SK-N-SH (cell line): ENCODE results near the gene SEC24B. TPM values are rescaled to one million over a fixed set of nuclear protein-coding genes. Genes with fewer than 3 reads are reported as not detected.

ENCODE experiments used
- CTCF ChIA-PET: fragments of 300-600, 350-600 bp; formaldehyde crosslinking; extraction: SDS; loops from one replicate; lab custom pipeline; 2021; lab: Yijun Ruan, JAX
- POLR2A ChIA-PET: fragments of 350-600 bp; sonication (Branson Sonifier 250); formaldehyde crosslinking; extraction: SDS; loops from one replicate; lab custom pipeline; 2020; ENCODE audit warnings: antibody characterized with exemption, inconsistent platforms; lab: Yijun Ruan, JAX
- DNase-seq: peaks from one replicate; pipeline ENCODE4 v3.0.0; 2012
- H2AFZ ChIP-seq: fragments of 200-600 bp; sonication (generic); 2 replicates; pipeline ENCODE4 v1.8.1; 2016; ENCODE audit warnings: antibody characterized with exemption, mild to moderate bottlenecking, low read depth
- H3F3A ChIP-seq: fragments of 200-600 bp; sonication (generic); replicated peaks from 2 replicates; pipeline ENCODE3; 2016; ENCODE audit warnings: antibody characterized with exemption, mild to moderate bottlenecking; ENCODE audit not compliant: insufficient read depth
- H3K27ac ChIP-seq, 2 experiments: fragments of 200-500 bp in 1 of 2; fragments of 200-600 bp in 1 of 2; sonication (Bioruptor generic) in 1 of 2; sonication (generic), shearing (Covaris generic) in 1 of 2; 2 replicates each; pipeline versions ENCODE4 v1.5.1 to v1.6.1; 2014 to 2016; ENCODE audit warnings: low read depth in 2 of 2, inconsistent platforms in 1 of 2, low read length in 1 of 2, mild to moderate bottlenecking in 1 of 2, mixed read lengths in 1 of 2
- H3K27me3 ChIP-seq: fragments of 200-600 bp; sonication (generic), shearing (Covaris generic); 2 replicates; pipeline ENCODE4 v1.6.1; 2016; ENCODE audit warnings: mixed run types; ENCODE audit not compliant: insufficient read depth
- H3K36me3 ChIP-seq, 2 experiments: fragments of 200-500 bp in 1 of 2; fragments of 200-600 bp in 1 of 2; sonication (Bioruptor generic) in 1 of 2; sonication (generic) in 1 of 2; replicated peaks in 1 of 2; 2 replicates each; pipeline versions ENCODE3 to v1.5.1; 2014 to 2016; ENCODE audit warnings: low read length in 1 of 2, mild to moderate bottlenecking in 1 of 2; ENCODE audit not compliant: insufficient read depth in 2 of 2, control insufficient read depth in 1 of 2
- H3K4me1 ChIP-seq, 2 experiments: fragments of 200-500 bp in 1 of 2; fragments of 200-600 bp in 1 of 2; sonication (Bioruptor generic) in 1 of 2; sonication (generic), shearing (Covaris generic) in 1 of 2; 2 replicates each; pipeline versions ENCODE4 v1.5.1 to v1.6.1; 2014 to 2016; ENCODE audit warnings: low read depth in 1 of 2, low read length in 1 of 2, mixed run types in 1 of 2; ENCODE audit not compliant: insufficient read depth in 2 of 2, control insufficient read depth in 1 of 2
- H3K4me2 ChIP-seq: fragments of 200-600 bp; sonication (generic), shearing (Covaris generic); 2 replicates; pipeline ENCODE4 v1.6.1; 2017; ENCODE audit warnings: mixed run types
- H3K4me3 ChIP-seq, 2 experiments: fragments of 200-500 bp in 1 of 2; fragments of 200-600 bp in 1 of 2; sonication (Bioruptor generic) in 1 of 2; sonication (generic), shearing (Covaris generic) in 1 of 2; 2 replicates each; pipeline versions ENCODE4 v1.5.1 to v1.8.1; 2014 to 2016; ENCODE audit warnings: low read depth in 2 of 2, inconsistent platforms in 1 of 2, low read length in 1 of 2, mild to moderate bottlenecking in 1 of 2, mixed read lengths in 1 of 2, moderate library complexity in 1 of 2
- H3K79me2 ChIP-seq: fragments of 200-600 bp; sonication (generic); 2 replicates; pipeline ENCODE4 v1.8.1; 2017; ENCODE audit warnings: mild to moderate bottlenecking; ENCODE audit not compliant: insufficient read depth
- H3K9ac ChIP-seq: fragments of 200-600 bp; sonication (generic); 2 replicates; pipeline ENCODE4 v1.6.1; 2017; ENCODE audit warnings: mixed run types
- H3K9me2 ChIP-seq: fragments of 200-600 bp; sonication (generic); 2 replicates; pipeline ENCODE4 v1.6.1; 2017; ENCODE audit warnings: mixed run types
- H3K9me3 ChIP-seq: fragments of 200-600 bp; sonication (generic); 2 replicates; pipeline ENCODE4 v1.6.1; 2017; ENCODE audit warnings: mixed run types, mild to moderate bottlenecking, moderate library complexity
- H4K20me1 ChIP-seq: fragments of 200-600 bp; sonication (generic); 2 replicates; pipeline ENCODE4 v1.6.1; 2017; ENCODE audit warnings: mild to moderate bottlenecking, mixed run types; ENCODE audit not compliant: insufficient read depth
- EP300 ChIP-seq, 2 experiments: IDR thresholded peaks; 2 replicates each; pipeline versions ENCODE4 v1.4.0 to v1.6.1; 2012; ENCODE audit warnings: borderline replicate concordance in 1 of 2, low read depth in 1 of 2, low read length in 1 of 2
- EZH2phosphoT487 ChIP-seq: fragments of 200-600 bp; sonication (generic); IDR thresholded peaks from 2 replicates; pipeline ENCODE4 v1.6.1; 2017; ENCODE audit warnings: low read depth, mixed run types, mild to moderate bottlenecking, antibody characterized with exemption, moderate library complexity, borderline replicate concordance
- FOSL2 ChIP-seq: IDR thresholded peaks from 2 replicates; pipeline ENCODE4 v1.4.0; 2012; ENCODE audit warnings: low read depth, mild to moderate bottlenecking, moderate library complexity, borderline replicate concordance
- JUND ChIP-seq: IDR thresholded peaks from 2 replicates; pipeline ENCODE4 v1.4.0; 2012
- MEF2A ChIP-seq: IDR thresholded peaks from 2 replicates; pipeline ENCODE4 v1.4.0; 2012; ENCODE audit warnings: low read depth, borderline replicate concordance
- MXI1 ChIP-seq: IDR thresholded peaks from 2 replicates; pipeline ENCODE4 v1.6.1; 2012; ENCODE audit warnings: mild to moderate bottlenecking, low read depth, low read length, improper control_type of control experiment
- NFIC ChIP-seq: IDR thresholded peaks from 2 replicates; pipeline ENCODE4 v1.4.0; 2012; ENCODE audit warnings: borderline replicate concordance
- NRF1 ChIP-seq: IDR thresholded peaks from 2 replicates; pipeline ENCODE4 v1.6.1; 2012; ENCODE audit warnings: low read depth, mild to moderate bottlenecking, low read length
- RCOR1 ChIP-seq: fragments of 150-350 bp; IDR thresholded peaks from 2 replicates; pipeline ENCODE4 v1.6.1; 2017; ENCODE audit warnings: antibody characterized with exemption, low read length
- RXRA ChIP-seq: IDR thresholded peaks from 2 replicates; pipeline ENCODE4 v1.4.0; 2012; ENCODE audit warnings: low read depth, mild to moderate bottlenecking, borderline replicate concordance
- SIN3A ChIP-seq: IDR thresholded peaks from 2 replicates; pipeline ENCODE4 v1.6.1; 2012; ENCODE audit warnings: low read depth, mild to moderate bottlenecking, low read length, moderate library complexity, borderline replicate concordance
- SMC3 ChIP-seq: IDR thresholded peaks from 2 replicates; pipeline ENCODE4 v1.6.1; 2012; ENCODE audit warnings: low read depth, low read length, improper control_type of control experiment
- TAF1 ChIP-seq: IDR thresholded peaks from 2 replicates; pipeline ENCODE4 v1.6.1; 2012; ENCODE audit warnings: low read depth, mild to moderate bottlenecking, low read length, moderate library complexity, borderline replicate concordance
- TCF12 ChIP-seq: IDR thresholded peaks from 2 replicates; pipeline ENCODE4 v1.4.0; 2012
- YY1 ChIP-seq: IDR thresholded peaks from 2 replicates; pipeline ENCODE4 v1.4.0; 2012; ENCODE audit warnings: low read depth, mild to moderate bottlenecking
- polyA plus RNA-seq, 3 experiments: library from polyadenylated mRNA; depleted of rRNA; stranded (reverse); fragments of >200 nt; gene quantifications; 2 replicates each; pipeline ENCODE4 v1.2.3, GENCODE V29; 2012
- TF ChIP-seq, protein P1 (sequence below): IDR thresholded peaks from 2 replicates; pipeline ENCODE4 v1.4.0; 2012; ENCODE audit warnings: low read depth, borderline replicate concordance
- TF ChIP-seq, protein P2 (sequence below): fragments of 150-350 bp; IDR thresholded peaks from 2 replicates; pipeline ENCODE4 v1.6.1; 2016; ENCODE audit warnings: mild to moderate bottlenecking, low read depth, low read length
- TF ChIP-seq, protein P3 (sequence below): fragments of 150-350 bp; IDR thresholded peaks from 2 replicates; pipeline ENCODE4 v1.6.1; 2017; ENCODE audit warnings: antibody characterized with exemption, low read length, low read depth, borderline replicate concordance
- TF ChIP-seq, protein P4 (sequence below): IDR thresholded peaks from 2 replicates; pipeline ENCODE4 v1.6.1; 2012; ENCODE audit warnings: mild to moderate bottlenecking, low read depth, low read length, moderate library complexity

SEC24B gene
- polyA plus RNA-seq, 1 of the 3 experiments (the other 2 are of a cell fraction): 23.0 TPM

DNA sequence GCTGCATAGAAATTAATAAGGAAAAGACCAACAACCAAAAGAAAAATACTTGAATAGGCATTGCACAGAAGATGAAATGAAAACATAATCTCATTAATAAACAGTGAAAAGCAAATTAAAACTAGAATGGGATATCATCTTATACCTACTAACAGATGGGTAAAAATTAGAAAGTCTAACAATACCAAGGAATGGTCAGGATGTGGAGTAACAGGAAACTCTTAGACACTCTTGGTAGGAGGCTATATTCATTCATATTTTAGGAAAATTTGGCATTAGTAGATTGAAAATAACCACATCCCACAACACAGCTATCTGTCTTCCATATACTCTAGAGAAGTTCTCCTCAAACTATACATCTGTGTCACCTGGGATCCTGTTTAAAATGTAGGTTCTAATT is 36.3 kb downstream of the SEC24B start:
- peaks cover 75% of the 10 kb centered on the region for H4K20me1 ChIP-seq
- peaks cover 7% of the 10 kb centered on the region for H3F3A ChIP-seq
- H3K9ac ChIP-seq: no peak overlapping the region
- DNase-seq: no peak
- peaks cover 6 to 14% of the 10 kb centered on the region in 2 experiments; a peak in 3 of 4 replicates for H3K4me1 ChIP-seq
- peaks cover 43 to 49% of the 10 kb centered on the region in 2 experiments for H3K36me3 ChIP-seq
- H3K27me3 ChIP-seq: no peaks in the 10 kb centered on the region
- TF ChIP-seq TCF12 (no peak), EZH2phosphoT487 (no peak), RXRA (no peak), NFIC (no peak), NRF1 (no peak), MEF2A (no peak), YY1 (no peak), RCOR1 (no peak), JUND (no peak), EP300 (IDR thresholded peaks at IDR 0.05; ENCODE audit: borderline replicate concordance in 1 of 2, low read depth in 1 of 2, low read length in 1 of 2) (no peak), SMC3 (no peak), SIN3A (no peak), TAF1 (no peak), MXI1 (no peak), FOSL2 (no peak)
- TF ChIP-seq, protein P1, sequence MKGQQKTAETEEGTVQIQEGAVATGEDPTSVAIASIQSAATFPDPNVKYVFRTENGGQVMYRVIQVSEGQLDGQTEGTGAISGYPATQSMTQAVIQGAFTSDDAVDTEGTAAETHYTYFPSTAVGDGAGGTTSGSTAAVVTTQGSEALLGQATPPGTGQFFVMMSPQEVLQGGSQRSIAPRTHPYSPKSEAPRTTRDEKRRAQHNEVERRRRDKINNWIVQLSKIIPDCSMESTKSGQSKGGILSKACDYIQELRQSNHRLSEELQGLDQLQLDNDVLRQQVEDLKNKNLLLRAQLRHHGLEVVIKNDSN: no peak
- TF ChIP-seq, protein P2, sequence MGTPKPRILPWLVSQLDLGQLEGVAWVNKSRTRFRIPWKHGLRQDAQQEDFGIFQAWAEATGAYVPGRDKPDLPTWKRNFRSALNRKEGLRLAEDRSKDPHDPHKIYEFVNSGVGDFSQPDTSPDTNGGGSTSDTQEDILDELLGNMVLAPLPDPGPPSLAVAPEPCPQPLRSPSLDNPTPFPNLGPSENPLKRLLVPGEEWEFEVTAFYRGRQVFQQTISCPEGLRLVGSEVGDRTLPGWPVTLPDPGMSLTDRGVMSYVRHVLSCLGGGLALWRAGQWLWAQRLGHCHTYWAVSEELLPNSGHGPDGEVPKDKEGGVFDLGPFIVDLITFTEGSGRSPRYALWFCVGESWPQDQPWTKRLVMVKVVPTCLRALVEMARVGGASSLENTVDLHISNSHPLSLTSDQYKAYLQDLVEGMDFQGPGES: no peak
- TF ChIP-seq, protein P3, sequence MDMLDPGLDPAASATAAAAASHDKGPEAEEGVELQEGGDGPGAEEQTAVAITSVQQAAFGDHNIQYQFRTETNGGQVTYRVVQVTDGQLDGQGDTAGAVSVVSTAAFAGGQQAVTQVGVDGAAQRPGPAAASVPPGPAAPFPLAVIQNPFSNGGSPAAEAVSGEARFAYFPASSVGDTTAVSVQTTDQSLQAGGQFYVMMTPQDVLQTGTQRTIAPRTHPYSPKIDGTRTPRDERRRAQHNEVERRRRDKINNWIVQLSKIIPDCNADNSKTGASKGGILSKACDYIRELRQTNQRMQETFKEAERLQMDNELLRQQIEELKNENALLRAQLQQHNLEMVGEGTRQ: no peak
- TF ChIP-seq, protein P4, sequence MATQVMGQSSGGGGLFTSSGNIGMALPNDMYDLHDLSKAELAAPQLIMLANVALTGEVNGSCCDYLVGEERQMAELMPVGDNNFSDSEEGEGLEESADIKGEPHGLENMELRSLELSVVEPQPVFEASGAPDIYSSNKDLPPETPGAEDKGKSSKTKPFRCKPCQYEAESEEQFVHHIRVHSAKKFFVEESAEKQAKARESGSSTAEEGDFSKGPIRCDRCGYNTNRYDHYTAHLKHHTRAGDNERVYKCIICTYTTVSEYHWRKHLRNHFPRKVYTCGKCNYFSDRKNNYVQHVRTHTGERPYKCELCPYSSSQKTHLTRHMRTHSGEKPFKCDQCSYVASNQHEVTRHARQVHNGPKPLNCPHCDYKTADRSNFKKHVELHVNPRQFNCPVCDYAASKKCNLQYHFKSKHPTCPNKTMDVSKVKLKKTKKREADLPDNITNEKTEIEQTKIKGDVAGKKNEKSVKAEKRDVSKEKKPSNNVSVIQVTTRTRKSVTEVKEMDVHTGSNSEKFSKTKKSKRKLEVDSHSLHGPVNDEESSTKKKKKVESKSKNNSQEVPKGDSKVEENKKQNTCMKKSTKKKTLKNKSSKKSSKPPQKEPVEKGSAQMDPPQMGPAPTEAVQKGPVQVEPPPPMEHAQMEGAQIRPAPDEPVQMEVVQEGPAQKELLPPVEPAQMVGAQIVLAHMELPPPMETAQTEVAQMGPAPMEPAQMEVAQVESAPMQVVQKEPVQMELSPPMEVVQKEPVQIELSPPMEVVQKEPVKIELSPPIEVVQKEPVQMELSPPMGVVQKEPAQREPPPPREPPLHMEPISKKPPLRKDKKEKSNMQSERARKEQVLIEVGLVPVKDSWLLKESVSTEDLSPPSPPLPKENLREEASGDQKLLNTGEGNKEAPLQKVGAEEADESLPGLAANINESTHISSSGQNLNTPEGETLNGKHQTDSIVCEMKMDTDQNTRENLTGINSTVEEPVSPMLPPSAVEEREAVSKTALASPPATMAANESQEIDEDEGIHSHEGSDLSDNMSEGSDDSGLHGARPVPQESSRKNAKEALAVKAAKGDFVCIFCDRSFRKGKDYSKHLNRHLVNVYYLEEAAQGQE: no peak
- TF ChIP-seq, all 33 proteins: peak for 0
- CTCF ChIA-PET: interaction anchor here (1.0 to 1.3 kb wide), 2 partner anchors 34 to 36 kb away, joined by 3 to 4 read pairs; partner anchors contain the start of gene SEC24B
- H3K4me3 ChIP-seq: no peak overlapping the region
- peaks cover 98% of the 10 kb centered on the region for H3K79me2 ChIP-seq
- POLR2A ChIA-PET: interaction anchor here (0.9 kb wide), 1 partner anchor 9 kb away, joined by 3 read pairs; no protein-coding TSS in a partner anchor
- H3K4me2 ChIP-seq: no peak overlapping the region
- no peaks in the 10 kb centered on the region for H3K9me2 ChIP-seq
- no peaks in the 10 kb centered on the region for H3K9me3 ChIP-seq
- no peak overlapping the region for H3K27ac ChIP-seq
- no peak overlapping the region for H2AFZ ChIP-seq
